ENCODE measurements around the gene EZH1.

EZH1 gene

GRCh38 chr17:42677012-42677857 lies 67.6 kb downstream of the EZH1 start:
- peak overlapping the region; percentile 88 for H3K4me3 ChIP-seq (ENCODE audit: low read depth, low read length)
- peak; percentile 100 for DNase-seq (ENCODE audit: low read depth)
- TF ChIP-seq CTCF (conservative IDR thresholded peaks at IDR 0.05; ENCODE audit: low read depth, low read length) = no peak

DNA sequence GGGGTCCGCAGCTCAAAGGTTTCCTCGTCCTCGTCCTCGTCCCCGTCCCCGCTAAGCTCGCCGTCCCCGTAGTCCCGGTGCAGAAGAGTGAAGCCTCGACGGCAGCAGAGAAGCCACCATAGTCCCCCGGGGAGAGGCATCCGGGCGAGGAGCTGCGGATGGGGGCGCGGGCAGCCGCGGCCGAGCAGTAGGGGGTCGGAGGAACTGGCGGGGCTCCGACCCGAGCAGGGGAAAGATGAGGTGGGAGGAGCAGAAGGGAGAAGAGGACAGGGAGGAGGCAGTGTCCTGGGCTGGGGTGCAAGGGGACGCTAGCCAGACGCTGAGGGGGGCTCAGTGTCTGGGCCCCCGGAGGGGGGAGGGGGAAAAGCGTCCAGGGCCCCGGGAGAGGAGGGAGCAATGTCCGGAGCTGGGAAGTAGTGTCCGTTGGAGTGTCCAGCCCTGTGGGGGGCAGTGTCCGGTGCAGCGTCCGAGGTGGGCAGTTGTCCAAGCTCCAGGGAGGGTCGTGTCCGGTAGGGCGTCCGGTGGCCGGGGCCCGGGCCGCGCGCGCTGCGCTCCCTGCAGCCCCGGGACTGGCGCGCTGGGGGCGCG lies 68.3 kb downstream of the EZH1 start, which contains the start of gene PLEKHH3:
Gene PLEKHH3 (minus strand): TSS at position 571 of the 588 bp plus-strand sequence. CDS start 431 bp downstream, at position 140.
- H3K4me3 ChIP-seq (ENCODE audit: low read depth, low read length) = peak within 1 kb of the TSS; percentile 88
- peak; percentile 26 for TF ChIP-seq CTCF (conservative IDR thresholded peaks at IDR 0.05; ENCODE audit: low read depth, low read length)
- no peak for DNase-seq (ENCODE audit: low read depth)

DNA sequence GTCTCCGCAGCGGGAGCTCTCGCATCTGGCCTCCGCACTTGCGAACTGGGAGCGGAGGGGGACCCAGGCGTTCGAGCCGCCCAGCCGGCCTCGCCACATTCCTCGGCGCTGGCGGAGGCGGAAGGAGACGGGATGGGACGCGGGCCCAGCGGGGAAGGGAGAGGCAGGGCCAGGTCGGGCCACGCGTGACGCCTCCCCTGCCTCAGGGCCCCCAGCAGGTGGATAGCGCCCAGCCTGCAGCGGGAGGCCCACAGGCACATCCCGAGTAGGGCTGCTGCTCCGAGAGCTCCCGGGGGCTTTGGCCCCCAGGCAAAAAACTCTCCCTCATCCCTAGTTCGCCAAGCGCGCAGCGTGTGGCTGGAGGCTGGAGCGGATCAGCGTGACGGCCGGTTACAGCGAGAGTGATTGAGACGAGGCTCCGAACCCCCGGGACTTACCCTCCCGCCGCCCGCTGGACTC lies 68.8 kb downstream of the EZH1 start:
- TF ChIP-seq CTCF (conservative IDR thresholded peaks at IDR 0.05; ENCODE audit: low read depth, low read length) = no peak
- peak; percentile 56 for DNase-seq (ENCODE audit: low read depth)
- peak overlapping the region; percentile 88 for H3K4me3 ChIP-seq (ENCODE audit: low read depth, low read length)

DNA sequence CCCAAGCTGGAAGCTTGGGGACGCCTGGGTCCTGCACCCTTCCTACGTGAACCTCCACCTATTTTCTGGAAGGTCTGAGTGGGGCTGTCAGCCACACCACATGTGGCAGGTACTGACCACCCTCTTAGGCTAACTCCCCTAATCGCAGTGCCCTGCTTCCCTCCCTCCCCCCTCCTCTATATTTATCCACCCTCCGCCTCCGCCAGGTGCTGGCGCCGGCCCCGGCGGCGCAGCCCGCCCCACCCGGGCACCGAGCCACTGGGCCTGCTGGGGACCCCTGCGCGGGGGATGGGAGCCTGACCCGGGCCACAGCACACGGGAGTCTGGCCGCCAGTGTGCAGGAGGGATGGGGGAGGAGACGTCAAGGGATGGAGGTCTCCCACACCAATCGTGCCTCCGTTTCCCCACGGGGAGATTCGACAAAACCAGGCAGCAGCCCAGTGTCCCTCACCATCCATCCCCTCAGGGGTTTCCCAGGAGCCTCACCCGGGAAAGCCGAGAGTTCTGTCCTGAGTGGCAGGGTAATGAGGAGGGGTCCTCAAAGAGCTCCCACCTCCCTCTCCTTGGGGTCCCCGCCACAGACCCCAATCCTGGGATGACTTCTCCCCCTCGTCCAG lies 69.4 kb downstream of the EZH1 start:
- peak overlapping the region; percentile 88 for H3K4me3 ChIP-seq (ENCODE audit: low read depth, low read length)
- no peak for TF ChIP-seq CTCF (conservative IDR thresholded peaks at IDR 0.05; ENCODE audit: low read depth, low read length)
- no peak for DNase-seq (ENCODE audit: low read depth)

DNA sequence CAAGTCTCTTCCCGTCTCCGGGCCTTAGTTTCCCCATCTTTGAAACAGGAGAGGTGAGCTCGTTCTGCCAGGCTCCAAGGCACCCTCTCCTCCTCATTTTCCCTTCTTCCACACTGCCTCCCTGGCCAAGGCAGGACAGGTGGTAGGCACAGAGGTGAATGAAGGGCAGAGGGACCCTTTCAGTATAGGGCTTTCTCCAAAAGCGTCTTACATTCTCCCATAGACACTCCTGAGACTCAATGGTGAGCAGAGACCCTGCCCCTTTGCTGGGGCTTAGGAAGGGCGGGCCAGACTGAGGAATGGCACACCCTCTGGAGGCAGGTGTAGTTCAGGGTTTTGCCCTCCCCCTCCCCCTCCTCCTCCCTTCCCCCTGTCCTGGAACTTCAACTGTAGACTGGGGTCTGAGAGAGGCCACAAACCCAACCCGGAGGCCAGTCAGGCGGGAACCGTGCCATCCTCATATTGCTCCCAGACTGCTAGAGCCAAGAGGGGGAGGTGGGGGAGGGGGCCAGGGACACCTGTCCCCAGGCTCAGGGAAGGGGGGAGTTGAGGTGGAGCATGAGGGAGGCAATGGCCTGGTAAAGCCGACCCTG lies 70.0 kb downstream of the EZH1 start:
- no peak for DNase-seq (ENCODE audit: low read depth)
- no peak for TF ChIP-seq CTCF (conservative IDR thresholded peaks at IDR 0.05; ENCODE audit: low read depth, low read length)
- peak overlapping the region; percentile 88 for H3K4me3 ChIP-seq (ENCODE audit: low read depth, low read length)

- DNase-seq (ENCODE audit: low read depth) = peak; percentile 85
- H3K4me3 ChIP-seq (ENCODE audit: low read depth, low read length) = peak overlapping the region; percentile 88
- TF ChIP-seq CTCF (conservative IDR thresholded peaks at IDR 0.05; ENCODE audit: low read depth, low read length) = peak; percentile 70
Observed at GRCh38 chr17:42673885-42674754, 70.7 kb downstream of the EZH1 start.

Data from choroid plexus epithelial cell (primary cell).